Activated CD8-positive, alpha-beta memory T cell treated with anti-CD3 and anti-CD28 coated beads for 4 hours (primary cell): ENCODE results near the gene KYAT1.
A peak's percentile ranks its signal among the peaks of the same experiment; 100 is the strongest.
"Not testable (repeated sequence)": the region's sequence is repeated elsewhere in the genome, so short reads cannot be mapped to it uniquely, and the experiment has no call there.

Source experiments
- DNase-seq, 2 donors: peaks; one replicate each; pipeline ENCODE4 v3.0.0-alpha.2; 2020; ENCODE audit warnings: low read depth in 2 of 2

The KYAT1 gene

GRCh38 chr9:128818839-128819715 is 62.7 kb downstream of the KYAT1 start:
- no peak for DNase-seq

- peak; percentile 93 to 96 for DNase-seq
Measured at GRCh38 chr9:128818099-128818838, 63.5 kb downstream of the KYAT1 start, which contains the start of gene ENDOG. ENDOG (plus strand) TSS chr9:128818500; CDS start chr9:128818685, 185 bp downstream.

- DNase-seq, result no peak
Measured at GRCh38 chr9:128810873-128811272, 70.9 kb downstream of the KYAT1 start.

DNA sequence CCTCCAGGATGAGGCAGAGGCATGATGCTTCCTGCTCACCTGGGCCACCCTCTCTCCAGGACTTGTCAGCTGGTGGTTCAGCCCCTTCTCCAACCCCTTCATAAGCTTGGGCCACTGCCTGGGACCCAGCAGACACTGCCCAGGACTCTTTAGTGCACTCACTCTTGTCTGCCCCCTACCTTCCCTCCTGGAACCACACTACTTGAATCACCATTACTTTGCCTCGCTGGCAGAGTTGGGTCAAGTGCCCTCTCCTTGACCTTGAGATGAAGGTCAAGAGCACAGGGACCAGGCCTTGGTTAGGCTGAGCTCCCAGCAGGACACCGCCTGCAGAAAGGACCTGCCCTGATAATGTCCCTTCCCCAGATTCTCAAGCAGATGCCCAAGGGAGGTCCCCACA is 71.9 kb downstream of the KYAT1 start:
- no peak for DNase-seq

DNA sequence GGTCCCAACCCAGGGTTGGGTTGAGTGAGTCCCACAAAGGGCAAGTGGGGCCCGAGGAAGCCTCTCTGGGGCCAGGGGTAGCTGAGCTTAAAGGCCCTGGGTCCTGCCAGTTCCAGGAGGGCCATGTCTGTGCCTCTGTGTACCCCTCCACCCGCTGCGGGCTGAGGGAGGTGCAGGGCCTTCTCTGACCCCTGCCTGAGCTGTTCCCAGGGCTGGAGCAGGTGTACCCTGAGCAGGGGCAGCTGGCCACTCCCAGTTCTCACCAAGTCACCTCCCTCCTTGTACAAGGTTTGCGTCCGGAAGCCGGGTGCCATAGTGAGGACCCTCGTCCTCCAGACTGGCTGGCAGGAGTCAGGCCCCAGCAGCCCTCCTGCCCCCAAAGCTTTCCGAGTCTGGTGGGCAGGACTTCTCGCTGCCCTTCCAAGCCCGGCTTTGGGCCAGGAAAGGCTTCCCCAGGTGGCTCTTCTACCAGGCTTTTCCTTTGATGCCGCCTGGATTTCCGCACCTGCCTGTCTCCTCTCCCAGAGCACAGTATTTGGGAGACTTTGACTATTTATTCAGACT is 72.6 kb downstream of the KYAT1 start:
- DNase-seq, result no peak

- no peak for DNase-seq
Measured at GRCh38 chr9:128808543-128808942, 73.2 kb downstream of the KYAT1 start.

GRCh38 chr9:128807827-128808226 is 73.9 kb downstream of the KYAT1 start:
- DNase-seq, result no peak

GRCh38 chr9:128805661-128806060 is 76.1 kb downstream of the KYAT1 start:
- no peak for DNase-seq

DNA sequence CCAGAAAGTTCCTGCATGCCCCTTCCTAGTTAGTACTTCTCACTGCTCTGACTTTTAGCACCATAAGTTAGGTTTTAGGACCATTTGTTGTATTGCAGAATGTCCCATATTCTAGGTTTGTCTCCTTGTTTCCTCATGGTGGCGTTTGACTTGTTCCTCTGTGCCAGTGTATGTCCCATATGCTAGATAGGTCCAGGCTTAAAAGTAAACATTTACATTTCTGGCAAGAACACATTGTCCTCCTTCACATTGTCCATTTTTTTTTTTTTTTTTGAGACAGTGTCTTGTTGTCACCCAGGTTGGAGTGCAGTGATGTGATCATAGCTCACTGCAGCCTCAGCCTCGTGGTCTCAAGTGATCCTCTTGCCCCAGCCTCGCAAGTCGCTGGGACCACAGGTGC is 79.3 kb downstream of the KYAT1 start:
- DNase-seq, result no peak

DNA sequence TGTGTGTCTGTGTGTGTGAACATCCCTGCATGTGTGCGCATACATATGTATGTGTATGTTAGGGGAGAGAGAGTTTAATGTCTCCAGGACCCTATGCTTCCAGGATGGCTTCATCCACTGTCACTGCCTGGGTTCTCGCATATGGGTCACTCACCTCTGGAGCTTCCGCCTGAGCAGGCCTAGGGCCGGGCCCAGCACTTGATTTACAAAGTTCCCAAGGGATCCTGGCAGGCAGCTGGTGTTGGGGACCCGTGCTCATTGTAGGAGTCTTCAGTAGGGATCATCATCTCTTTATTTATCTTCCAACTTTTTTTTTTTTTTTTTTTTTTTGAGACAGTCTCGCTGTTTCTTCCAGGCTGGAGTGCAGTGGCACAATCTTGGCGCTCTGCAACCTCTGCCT is 81.7 kb downstream of the KYAT1 start:
- no peak for DNase-seq

GRCh38 chr9:128798896-128799295 is 82.9 kb downstream of the KYAT1 start:
- DNase-seq, result no peak

- DNase-seq, result not testable (repeated sequence)
Measured at GRCh38 chr9:128794961-128795360, 86.8 kb downstream of the KYAT1 start.

GRCh38 chr9:128792978-128793686 is 88.6 kb downstream of the KYAT1 start:
- no peak for DNase-seq

DNA sequence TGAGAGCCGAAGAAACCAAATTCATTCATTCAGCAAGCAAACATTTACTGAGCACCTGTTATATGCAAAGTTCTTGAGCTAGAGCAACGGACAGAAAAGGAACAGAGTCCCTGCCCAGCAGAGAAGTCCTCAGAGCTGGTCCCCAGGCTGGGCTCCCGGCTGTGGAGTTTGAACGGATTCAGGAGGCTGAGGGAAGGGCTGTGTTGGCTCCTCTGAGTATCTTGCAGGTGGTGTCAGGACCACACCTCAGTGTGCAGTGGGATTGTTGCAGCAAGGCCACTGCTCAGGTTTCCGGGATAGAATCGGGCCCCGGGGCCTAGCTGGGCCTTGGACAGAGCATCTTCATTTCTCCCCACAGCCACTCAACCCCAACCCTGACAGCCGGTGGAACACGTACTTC is 89.6 kb downstream of the KYAT1 start:
- no peak for DNase-seq

DNA sequence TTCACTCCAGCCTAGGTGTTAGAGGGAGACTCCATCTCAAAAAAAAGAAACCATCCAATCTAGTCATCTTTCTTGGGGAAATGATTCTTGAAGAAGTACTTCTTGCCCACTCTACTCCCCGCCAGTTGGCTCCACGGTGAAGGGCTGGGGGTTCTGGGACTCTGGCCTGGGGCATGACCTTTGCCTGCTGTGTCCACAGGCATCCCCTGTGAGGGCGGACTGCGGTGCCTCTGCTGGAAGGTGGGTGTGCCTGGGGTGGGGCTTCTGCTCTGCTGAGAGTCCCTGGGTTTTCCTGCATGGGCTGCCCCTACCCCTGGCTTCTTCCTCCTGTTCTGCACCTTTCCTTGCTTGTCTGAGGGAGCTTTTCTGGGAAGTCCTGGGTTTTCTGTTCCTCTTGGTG is 91.2 kb downstream of the KYAT1 start:
- DNase-seq, result no peak

GRCh38 chr9:128788445-128788844 is 93.3 kb downstream of the KYAT1 start:
- DNase-seq, result no peak

- DNase-seq, result no peak
Measured at GRCh38 chr9:128787659-128788058, 94.1 kb downstream of the KYAT1 start.

GRCh38 chr9:128786681-128787601 is 94.8 kb downstream of the KYAT1 start, which contains the start of gene TBC1D13:
TBC1D13 (plus strand) TSS chr9:128787253; CDS start chr9:128787354, 101 bp downstream.
- DNase-seq, result peak; percentile 78 to 81

DNA sequence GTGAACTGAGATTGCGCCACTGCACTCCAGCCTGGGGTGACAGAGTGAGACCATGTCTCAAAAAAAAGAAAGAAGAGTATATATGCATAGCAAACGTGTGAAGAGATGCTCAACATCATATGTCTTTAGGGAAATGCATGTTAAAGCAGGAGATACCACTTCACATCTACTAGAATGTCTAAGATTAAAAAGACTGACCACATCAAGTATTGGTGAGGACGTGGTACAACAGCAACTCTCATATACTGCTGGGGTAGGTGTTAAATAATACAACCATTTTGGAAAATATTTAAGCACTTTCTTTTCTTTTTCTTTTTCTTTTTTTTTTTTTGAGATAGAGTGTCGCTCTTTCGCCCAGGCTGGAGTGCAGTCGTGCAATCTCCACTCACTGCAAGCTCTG is 96.3 kb downstream of the KYAT1 start:
- DNase-seq, result no peak
